ENCODE results near the gene TP53INP2. TPM values are rescaled to one million over a fixed set of nuclear protein-coding genes. Genes with fewer than 3 reads are reported as not detected.

Gene TP53INP2
- total and polyA plus RNA-seq, 2 of the 13 experiments (the other 11 are each of a cell fraction or from before 2014, with no cell fraction given) = 5.2 to 18.8 TPM

DNA sequence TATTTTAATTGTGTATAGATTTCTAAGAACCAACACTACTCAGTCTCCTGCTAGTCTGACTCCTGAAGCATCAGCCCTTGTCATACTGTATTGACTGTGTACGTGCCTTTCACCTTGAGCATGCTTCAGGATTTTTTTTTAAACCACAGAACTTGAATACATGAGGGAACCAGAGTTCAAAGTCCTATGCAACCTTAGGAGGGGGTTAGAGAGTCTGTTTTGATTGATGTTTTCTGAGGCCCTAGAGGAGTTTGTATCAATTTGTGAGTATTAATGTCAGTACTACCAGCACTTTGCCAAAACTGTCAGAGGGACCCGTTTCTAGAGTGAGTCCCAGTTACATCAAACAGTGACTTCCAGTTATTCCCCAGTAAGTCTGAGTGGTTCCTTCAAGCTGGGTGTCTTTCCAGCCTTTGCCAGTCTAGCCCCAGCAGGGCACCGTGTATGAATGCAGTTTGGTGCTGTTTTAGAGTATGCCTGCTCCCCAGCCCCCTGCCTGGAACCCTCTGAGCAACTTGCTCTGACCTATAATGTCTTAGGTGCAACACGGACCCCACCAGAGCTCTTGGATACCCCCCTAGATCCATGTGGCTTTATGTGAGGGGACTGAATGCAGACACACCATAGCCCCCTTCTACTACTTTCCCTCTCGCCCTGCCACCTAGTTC lies 8.5 kb downstream of the TP53INP2 start (continued):
- TF ChIP-seq, protein P1, sequence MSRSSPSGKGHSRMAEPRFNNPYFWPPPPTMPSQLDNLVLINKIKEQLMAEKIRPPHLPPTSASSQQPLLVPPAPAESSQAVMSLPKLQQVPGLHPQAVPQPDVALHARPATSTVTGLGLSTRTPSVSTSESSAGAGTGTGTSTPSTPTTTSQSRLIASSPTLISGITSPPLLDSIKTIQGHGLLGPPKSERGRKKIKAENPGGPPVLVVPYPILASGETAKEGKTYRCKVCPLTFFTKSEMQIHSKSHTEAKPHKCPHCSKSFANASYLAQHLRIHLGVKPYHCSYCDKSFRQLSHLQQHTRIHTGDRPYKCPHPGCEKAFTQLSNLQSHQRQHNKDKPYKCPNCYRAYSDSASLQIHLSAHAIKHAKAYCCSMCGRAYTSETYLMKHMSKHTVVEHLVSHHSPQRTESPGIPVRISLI (CRISPR knock-in tag; IDR thresholded peaks at IDR 0.05; ENCODE audit: borderline replicate concordance) = peak; percentile 98
- peak; percentile 67; the same call in 1 of the 3 replicates for TF ChIP-seq MXI1 (IDR thresholded peaks at IDR 0.05; ENCODE audit: borderline replicate concordance, low read depth, low read length)
- peak; percentile 55; the same call in 1 of the 2 replicates for TF ChIP-seq ZNF331 (CRISPR knock-in tag; IDR thresholded peaks at IDR 0.05)
- TF ChIP-seq MTA1 (CRISPR knock-in tag; IDR thresholded peaks at IDR 0.05; ENCODE audit: borderline replicate concordance) = 0 out of 2 replicates have a peak, but pooled peaks have one; percentile 14
- 0 out of 2 replicates have a peak, but pooled peaks have one; percentile 26 for TF ChIP-seq ZNF83 (CRISPR knock-in tag; IDR thresholded peaks at IDR 0.05; ENCODE audit: borderline replicate concordance)
- TF ChIP-seq RCOR2 (CRISPR knock-in tag; IDR thresholded peaks at IDR 0.05) = peak; percentile 84
- peak; percentile 38; the same call in 1 of the 2 replicates for TF ChIP-seq IRF2 (CRISPR knock-in tag; IDR thresholded peaks at IDR 0.05)
- TF ChIP-seq ZNF34 (CRISPR knock-in tag; IDR thresholded peaks at IDR 0.05; ENCODE audit: borderline replicate concordance) = no peak
- peak; percentile 41; the same call in 1 of the 2 replicates for TF ChIP-seq PHF21A (CRISPR knock-in tag; IDR thresholded peaks at IDR 0.05)
- no peak for TF ChIP-seq ZBTB40 (IDR thresholded peaks at IDR 0.05)
- TF ChIP-seq ZBTB40 (CRISPR knock-in tag; IDR thresholded peaks at IDR 0.05) = 0 out of 2 replicates have a peak, but pooled peaks have one; percentile 48
- peak; percentile 56; the same call in 1 of the 2 replicates for TF ChIP-seq MXD4 (CRISPR knock-in tag; IDR thresholded peaks at IDR 0.05)
- peak; percentile 93 for TF ChIP-seq RXRB (CRISPR knock-in tag; IDR thresholded peaks at IDR 0.05; ENCODE audit: borderline replicate concordance)
- TF ChIP-seq KDM5B (CRISPR knock-in tag; IDR thresholded peaks at IDR 0.05; ENCODE audit: borderline replicate concordance) = 0 out of 2 replicates have a peak, but pooled peaks have one; percentile 36
- peak; percentile 92 for TF ChIP-seq BCL6 (CRISPR knock-in tag; IDR thresholded peaks at IDR 0.05)
- TF ChIP-seq FOSL2 (CRISPR knock-in tag; IDR thresholded peaks at IDR 0.05) = peak; percentile 16; the same call in 1 of the 2 replicates
- peak; percentile 82 for TF ChIP-seq KDM6A (CRISPR knock-in tag; IDR thresholded peaks at IDR 0.05; ENCODE audit: low read depth)
- peak; percentile 59; the same call in 1 of the 2 replicates for TF ChIP-seq KAT8 (CRISPR knock-in tag; IDR thresholded peaks at IDR 0.05)
- TF ChIP-seq ARNT2 (CRISPR knock-in tag; IDR thresholded peaks at IDR 0.05; ENCODE audit: low read depth) = no peak
